Aorta (tissue), 5 donors: ENCODE results near the gene TTC16. TPM values are rescaled to one million over a fixed set of nuclear protein-coding genes. Genes with fewer than 3 reads are reported as not detected.
"Not testable (repeated sequence)": the region's sequence is repeated elsewhere in the genome, so short reads cannot be mapped to it uniquely, and the experiment has no call there.

Experiments
- ATAC-seq: fragments of 200-7000 bp; cut with Tn5 transposase; one replicate; pipeline ENCODE4 v1.9.1; 2022; ENCODE audit warnings: moderate library complexity; ENCODE audit not compliant: low FRiP score
- DNase-seq, 2 donors: peaks; one replicate each; pipeline ENCODE4 v3.0.0-alpha.2; 2020
- H3K27ac ChIP-seq, 2 donors: one replicate each; pipeline ENCODE4 v1.5.1; 2013; ENCODE audit warnings: low read length in 2 of 2, mild to moderate bottlenecking in 2 of 2, moderate library complexity in 2 of 2, control low read depth in 1 of 2, inconsistent platforms in 1 of 2, low read depth in 1 of 2
- H3K27me3 ChIP-seq, 2 donors: one replicate each; pipeline ENCODE4 v1.6.1; 2013; ENCODE audit warnings: control low read depth in 1 of 2, low read length in 1 of 2, mild to moderate bottlenecking in 1 of 2, moderate library complexity in 1 of 2; ENCODE audit not compliant: insufficient read depth in 2 of 2, control insufficient read depth in 1 of 2
- H3K36me3 ChIP-seq, 2 donors: one replicate each; pipeline ENCODE4 v1.6.1; 2013; ENCODE audit warnings: control low read depth in 1 of 2, low read length in 1 of 2, mild to moderate bottlenecking in 1 of 2; ENCODE audit not compliant: insufficient read depth in 2 of 2, control insufficient read depth in 1 of 2
- H3K4me1 ChIP-seq, 2 donors: one replicate each; pipeline ENCODE4 v1.6.1; 2013; ENCODE audit warnings: low read length in 2 of 2, control low read depth in 1 of 2, mild to moderate bottlenecking in 1 of 2, moderate library complexity in 1 of 2; ENCODE audit not compliant: insufficient read depth in 2 of 2, control insufficient read depth in 1 of 2
- H3K4me3 ChIP-seq, 2 donors: one replicate each; pipeline ENCODE4 v1.5.1; 2013; ENCODE audit warnings: low read length in 2 of 2, control low read depth in 1 of 2, mild to moderate bottlenecking in 1 of 2
- H3K9me3 ChIP-seq: one replicate; pipeline ENCODE4 v1.6.1; 2013; ENCODE audit warnings: mild to moderate bottlenecking, low read length; ENCODE audit not compliant: control insufficient read depth
- WGBS, 2 donors: extraction: QIAGEN DNeasy Blood & Tissue Kit; methylation state at CpG; one replicate each; pipeline ENCODE4 v1.1.7; 2013; 5-methylcytosine and 5-hydroxymethylcytosine counted together
- intact Hi-C, 2 donors: fragments of 100-400 bp; cut with DNase I; formaldehyde crosslinking; loops; one replicate each; pipeline versions ENCODE4 v1.14.2 to v1.15.0; 2022
- polyA plus RNA-seq, 2 donors: library from polyadenylated mRNA; stranded (reverse); fragments of 200-250 nt; gene quantifications; one replicate each; pipeline ENCODE4 v1.2.3, GENCODE V29; 2013
- total RNA-seq, 2 donors: library from RNA; stranded (reverse); fragmentation: NEBNext Ultra II Directional; extraction: Animal tissue kit (Norgen Biotek cat#: 25700); gene quantifications; one replicate each; pipeline ENCODE4 v1.2.1, GENCODE V29; 2021
- donor health status: healthy with polysubstance abuse.
- donor health status: Bipolar disorder and iron deficiency.
- donor health status: DM: no; HTN: no; CAD: no.
- donor health status: DM: no; HTN: no; CAD: no.
- donor health status: DM: yes; HTN: yes; CAD: no.

Gene TTC16
- total and polyA plus RNA-seq, 4 donors: 0.16 to 0.30 TPM; not detected in 2

DNA sequence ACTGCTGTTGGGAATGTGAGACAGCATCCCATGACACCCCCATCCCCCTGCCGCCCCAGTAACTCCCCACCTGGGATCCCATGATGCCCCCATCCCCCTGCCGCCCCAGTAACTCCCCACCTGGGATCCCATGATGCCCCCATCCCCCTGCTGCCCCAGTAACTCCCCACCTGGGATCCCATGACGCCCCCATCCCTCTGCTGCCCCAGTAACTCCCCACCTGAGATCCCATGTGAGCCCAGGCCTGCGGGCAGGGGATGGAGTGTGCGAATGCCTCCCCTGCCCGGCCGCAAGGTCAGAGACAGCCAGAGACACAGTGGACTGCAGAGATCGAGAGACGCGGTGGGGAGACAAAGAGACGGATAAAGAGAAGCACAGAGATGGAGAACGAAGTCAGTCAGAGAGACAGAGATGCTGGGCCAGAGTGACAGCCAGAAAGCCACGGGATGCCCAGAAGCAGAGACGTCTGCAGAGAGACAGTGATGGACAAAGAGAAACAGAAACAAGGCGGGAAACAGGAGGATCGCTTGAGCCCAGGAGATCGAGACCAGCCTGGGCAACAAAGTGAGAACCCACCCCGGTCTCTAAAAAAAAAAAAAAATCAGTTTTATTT lies 61.6 kb downstream of the TTC16 start:
- WGBS, 2 donors: 87 to 89% methylated on average over 18 of the region's 18 CpGs
- Histone ChIP-seq H3K36me3 (no peaks in the 10 kb centered on the region), H3K9me3 (no peaks in the 10 kb centered on the region), H3K27me3 (no peaks in the 10 kb centered on the region), H3K4me1 (no peaks in the 10 kb centered on the region), H3K4me3 (no peak overlapping the region), H3K27ac (no peak overlapping the region)
- intact Hi-C loops: no loop called here
- no peak for DNase-seq
- no peak for ATAC-seq

DNA sequence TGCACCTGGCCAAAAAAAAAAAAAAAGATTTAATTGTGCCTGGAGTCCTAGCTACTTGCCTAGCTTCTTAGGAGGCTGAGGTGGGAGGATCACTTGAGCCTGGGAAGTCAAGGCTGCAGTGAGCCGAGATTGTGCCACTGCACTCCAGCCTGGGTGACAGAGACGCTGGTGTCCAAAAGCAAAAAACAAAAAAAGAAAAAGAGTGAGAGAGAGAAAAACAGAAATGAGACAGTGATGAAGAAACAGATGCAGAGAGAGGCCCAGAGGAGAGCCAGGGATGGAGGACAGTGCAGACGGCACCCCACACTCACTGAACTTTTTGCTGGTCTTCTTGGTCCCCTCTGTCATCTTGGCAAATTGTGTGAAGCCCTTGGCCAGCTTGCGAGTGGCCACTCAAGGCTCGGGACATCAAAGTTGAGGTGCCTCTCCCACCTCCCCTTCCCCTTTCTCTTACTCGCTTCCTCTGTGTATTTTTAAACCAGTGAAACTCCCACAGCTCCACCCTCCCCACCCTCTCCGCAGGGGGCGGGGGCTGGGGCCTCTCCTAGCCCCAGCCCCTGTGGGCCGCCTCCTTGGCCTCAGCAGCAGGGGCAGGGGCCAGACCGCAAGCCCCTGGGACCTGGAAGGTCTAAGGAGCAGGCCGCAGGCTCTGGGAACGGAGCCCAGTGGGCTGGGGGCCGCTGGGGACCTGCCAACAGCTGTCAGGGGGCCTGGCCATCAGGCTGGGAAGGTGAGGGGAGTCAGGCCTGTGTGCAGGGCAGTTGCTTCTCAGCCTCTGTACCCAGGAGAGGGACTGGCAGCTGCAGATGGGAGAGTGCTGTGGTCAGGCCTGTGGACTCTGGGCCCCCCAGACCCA lies 62.6 kb downstream of the TTC16 start, which contains the start of gene SH2D3C:
Gene SH2D3C (minus strand): TSS at position 387 of the 856 bp plus-strand sequence. CDS start 39 bp downstream, at position 348.
- intact Hi-C loops: no loop called here
- DNase-seq (no peak), ATAC-seq (peak; percentile 50)
- no peaks in the 10 kb centered on the region for H3K9me3 ChIP-seq
- no peak within 1 kb of the TSS for H3K27ac ChIP-seq
- no peaks in the 10 kb centered on the region for H3K4me1 ChIP-seq
- H3K27me3 ChIP-seq: no peaks in the 10 kb centered on the region
- 65 to 67% methylated on average over 13 of the region's 13 CpGs for WGBS, 2 donors
- H3K4me3 ChIP-seq: no peak within 1 kb of the TSS
- H3K36me3 ChIP-seq: no peaks in the 10 kb centered on the region

DNA sequence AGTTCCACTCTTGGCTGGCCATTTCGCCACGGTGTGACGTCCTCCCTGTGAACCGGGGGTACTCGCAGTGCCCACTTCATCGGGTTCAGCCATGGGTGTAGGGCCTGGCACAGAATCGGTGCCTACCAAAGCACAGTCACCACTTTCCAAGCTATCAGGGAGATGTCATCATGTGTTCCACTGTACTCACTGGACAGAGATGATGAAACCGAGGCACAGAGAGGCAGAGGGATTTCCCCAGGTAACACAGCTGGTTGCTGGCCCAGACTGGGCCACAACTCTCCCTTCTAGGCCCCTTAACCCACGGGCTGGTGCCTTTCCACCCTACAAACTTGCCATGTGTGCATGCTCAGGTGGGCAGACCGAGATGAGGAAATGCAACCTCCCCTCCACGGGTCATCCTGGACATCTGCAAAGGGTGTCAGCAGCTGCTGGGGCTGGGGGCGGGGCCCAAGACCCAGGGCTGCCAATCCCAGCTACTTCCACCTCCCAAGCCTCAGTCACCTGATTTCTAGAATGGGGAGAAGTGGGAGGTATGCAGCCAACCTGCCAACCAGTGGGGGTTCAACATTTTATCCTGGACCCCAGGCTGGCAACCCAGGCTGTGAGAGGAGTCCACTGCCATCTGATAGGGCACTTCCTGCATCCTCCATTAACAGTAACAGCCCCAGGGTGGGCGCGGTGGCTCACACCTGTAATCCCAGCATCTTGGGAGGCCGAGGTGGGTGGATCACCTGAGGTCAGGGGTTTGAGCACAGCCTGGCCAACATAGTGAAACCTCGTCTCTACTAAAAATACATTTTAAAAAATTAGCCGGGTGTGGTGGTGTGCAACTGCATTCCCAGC lies 63.5 kb downstream of the TTC16 start:
- peak; percentile 38 for ATAC-seq
- no peaks in the 10 kb centered on the region for H3K4me1 ChIP-seq
- no peaks in the 10 kb centered on the region for H3K9me3 ChIP-seq
- intact Hi-C loops: no loop called here
- DNase-seq: no peak
- no peak overlapping the region for H3K27ac ChIP-seq
- H3K4me3 ChIP-seq: no peak overlapping the region
- H3K36me3 ChIP-seq: no peaks in the 10 kb centered on the region
- no peaks in the 10 kb centered on the region for H3K27me3 ChIP-seq
- WGBS, 2 donors: 70 to 76% methylated on average over 17 of the region's 17 CpGs

DNA sequence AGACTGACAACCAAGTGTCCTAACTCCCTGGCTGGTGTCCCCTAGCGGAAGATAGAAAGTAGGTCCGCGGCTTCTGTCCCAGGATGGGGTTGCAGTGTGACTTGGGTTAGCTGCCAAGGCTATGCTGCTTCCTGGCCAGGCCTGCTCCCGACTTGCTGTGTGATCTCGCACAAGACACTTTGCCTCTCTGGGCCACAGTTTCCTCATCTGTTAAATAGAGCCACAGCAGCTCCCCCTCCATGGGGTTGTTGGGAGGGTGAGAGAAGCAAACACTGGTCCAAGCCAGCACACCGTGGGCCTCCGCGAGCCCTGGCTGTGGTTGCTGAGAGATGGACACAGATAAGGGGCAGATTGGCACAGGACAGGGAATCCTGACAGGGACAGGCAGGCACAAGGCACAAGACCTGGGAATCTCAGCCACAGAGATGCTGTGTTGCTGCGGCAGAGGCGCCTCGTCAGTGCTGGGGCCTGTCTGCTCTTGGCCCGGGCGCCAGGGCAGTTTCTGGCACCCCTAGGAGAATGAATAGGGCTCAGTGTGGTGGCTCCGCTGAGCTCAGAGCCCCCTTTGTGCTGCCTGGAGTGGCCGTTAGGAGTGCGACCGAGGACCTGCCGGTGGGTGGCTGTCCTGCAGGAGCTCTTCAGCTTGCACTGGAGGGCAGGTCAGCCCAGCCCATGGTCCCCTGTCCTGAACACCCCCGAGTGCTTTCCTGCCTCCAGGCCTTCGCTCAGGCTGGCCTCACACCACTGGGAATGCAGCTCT lies 64.4 kb downstream of the TTC16 start:
- H3K4me3 ChIP-seq: no peak overlapping the region
- no peak for ATAC-seq
- H3K4me1 ChIP-seq: no peaks in the 10 kb centered on the region
- no peak overlapping the region for H3K27ac ChIP-seq
- no peaks in the 10 kb centered on the region for H3K36me3 ChIP-seq
- H3K27me3 ChIP-seq: no peaks in the 10 kb centered on the region
- DNase-seq: no peak
- intact Hi-C loops: no loop called here
- no peaks in the 10 kb centered on the region for H3K9me3 ChIP-seq
- WGBS, 2 donors: 78 to 81% methylated on average over 20 of the region's 20 CpGs

DNA sequence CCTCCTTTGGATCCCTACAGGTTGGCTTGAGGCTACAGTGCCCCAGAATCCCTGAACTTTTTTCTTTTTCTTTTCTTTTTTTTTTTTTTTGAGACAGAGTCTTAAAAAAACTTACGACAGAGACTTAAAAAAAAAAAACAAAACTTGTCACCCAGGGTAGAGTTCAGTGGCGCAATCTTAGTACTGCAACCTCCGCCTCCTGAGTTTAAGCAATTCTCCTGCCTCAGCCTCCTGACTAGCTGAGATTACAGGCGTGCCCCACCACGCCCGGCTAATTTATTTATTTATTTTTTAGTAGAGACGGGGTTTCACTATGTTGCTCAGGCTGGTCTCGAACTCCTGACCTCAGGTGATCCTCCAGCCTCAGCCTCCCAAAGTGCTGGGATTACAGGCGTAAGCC lies 65.0 kb downstream of the TTC16 start:
- not testable (repeated sequence) for ATAC-seq

More for the DNA sequence above, 65.0 kb downstream of the TTC16 start:
- intact Hi-C loops, DNase-seq, H3K27me3 ChIP-seq, H3K4me1 ChIP-seq, H3K4me3 ChIP-seq, H3K27ac ChIP-seq, H3K9me3 ChIP-seq, H3K36me3 ChIP-seq: not testable (repeated sequence)
- 92 to 94% methylated on average over 9 of the region's 9 CpGs for WGBS, 2 donors

Other genes with a start within 250 kb of the TTC16 start
- 10 to 100 TPM; 50.0 to 69.0 TPM for gene STXBP1, start 103.8 kb upstream of the TTC16 start, total RNA-seq
- 10 to 100 TPM in 1 of 2 donors, 1 to 10 TPM in 1; 6.6 to 20.7 TPM for gene STXBP1, start 103.8 kb upstream of the TTC16 start, polyA plus RNA-seq
- gene CFAP157, start 9.1 kb upstream of the TTC16 start, total RNA-seq: under 1 TPM; 0.16 to 0.60 TPM
- under 1 TPM in 1 of 2 donors, not detected in 1; 0.69 TPM for gene CFAP157, start 9.1 kb upstream of the TTC16 start, polyA plus RNA-seq
- 10 to 100 TPM in 1 of 2 donors, 1 to 10 TPM in 1; 9.8 to 12.2 TPM for gene PTRH1, start 416 bp upstream of the TTC16 start, total RNA-seq
- 10 to 100 TPM; 12.1 to 23.2 TPM for gene PTRH1, start 416 bp upstream of the TTC16 start, polyA plus RNA-seq
- gene TOR2A, start 19.2 kb downstream of the TTC16 start, total RNA-seq: 1 to 10 TPM; 5.8 to 8.0 TPM
- gene TOR2A, start 19.2 kb downstream of the TTC16 start, polyA plus RNA-seq: 10 to 100 TPM in 1 of 2 donors, 1 to 10 TPM in 1; 4.5 to 12.7 TPM
- 10 to 100 TPM; 19.7 to 34.8 TPM for gene SH2D3C, start 62.6 kb downstream of the TTC16 start, total RNA-seq
- gene SH2D3C, start 62.6 kb downstream of the TTC16 start, polyA plus RNA-seq: 1 to 10 TPM in 1 of 2 donors, under 1 TPM in 1; 0.13 to 2.0 TPM
- gene CDK9, start 70.0 kb downstream of the TTC16 start, total RNA-seq: 100 to 1,000 TPM; 103 to 131 TPM
- 100 to 1,000 TPM in 1 of 2 donors, 10 to 100 TPM in 1; 29.3 to 115 TPM for gene CDK9, start 70.0 kb downstream of the TTC16 start, polyA plus RNA-seq
- 10 to 100 TPM; 61.9 to 77.7 TPM for gene FPGS, start 86.8 kb downstream of the TTC16 start, total RNA-seq
- gene FPGS, start 86.8 kb downstream of the TTC16 start, polyA plus RNA-seq: 100 to 1,000 TPM in 1 of 2 donors, 10 to 100 TPM in 1; 15.2 to 116 TPM
- 100 to 1,000 TPM; 339 to 538 TPM for gene ENG, start 138.6 kb downstream of the TTC16 start, total RNA-seq
- gene ENG, start 138.6 kb downstream of the TTC16 start, polyA plus RNA-seq: 100 to 1,000 TPM in 1 of 2 donors, 10 to 100 TPM in 1; 46.1 to 191 TPM
- gene AK1, start 161.6 kb downstream of the TTC16 start, total RNA-seq: 10 to 100 TPM; 92.4 to 99.5 TPM
- gene AK1, start 161.6 kb downstream of the TTC16 start, polyA plus RNA-seq: 100 to 1,000 TPM; 111 to 168 TPM
- gene ST6GALNAC6, start 183.5 kb downstream of the TTC16 start, total RNA-seq: 100 to 1,000 TPM; 103 to 125 TPM
- gene ST6GALNAC6, start 183.5 kb downstream of the TTC16 start, polyA plus RNA-seq: 100 to 1,000 TPM; 125 to 176 TPM
- gene ST6GALNAC4, start 201.0 kb downstream of the TTC16 start, total RNA-seq: 10 to 100 TPM; 34.9 to 46.5 TPM
- 10 to 100 TPM; 17.7 to 25.5 TPM for gene ST6GALNAC4, start 201.0 kb downstream of the TTC16 start, polyA plus RNA-seq
- gene PIP5KL1, start 214.7 kb downstream of the TTC16 start, total RNA-seq: 1 to 10 TPM; 3.0 TPM
- 1 to 10 TPM; 1.4 to 4.5 TPM for gene PIP5KL1, start 214.7 kb downstream of the TTC16 start, polyA plus RNA-seq
- gene DPM2, start 221.8 kb downstream of the TTC16 start, total RNA-seq: 10 to 100 TPM; 20.0 to 26.3 TPM
- gene DPM2, start 221.8 kb downstream of the TTC16 start, polyA plus RNA-seq: 10 to 100 TPM; 18.2 to 22.7 TPM